AG10803 (cell line): ENCODE measurements around the gene RPTOR.
A peak's percentile ranks its signal among the peaks of the same experiment; 100 is the strongest.

Experiments used
- DNase-seq: peaks from one replicate; pipeline ENCODE4 v3.0.0; 2010; ENCODE audit warnings: low read depth
- H3K4me3 ChIP-seq: 2 replicates; pipeline ENCODE4 v1.5.1; 2011; ENCODE audit warnings: mild to moderate bottlenecking, low read length, control low read depth
- TF ChIP-seq, protein P1 (sequence below): conservative IDR thresholded peaks from 2 replicates; pipeline ENCODE4 v1.5.1; 2011; ENCODE audit warnings: mild to moderate bottlenecking, low read length, control low read depth, inconsistent platforms

RPTOR gene

DNA sequence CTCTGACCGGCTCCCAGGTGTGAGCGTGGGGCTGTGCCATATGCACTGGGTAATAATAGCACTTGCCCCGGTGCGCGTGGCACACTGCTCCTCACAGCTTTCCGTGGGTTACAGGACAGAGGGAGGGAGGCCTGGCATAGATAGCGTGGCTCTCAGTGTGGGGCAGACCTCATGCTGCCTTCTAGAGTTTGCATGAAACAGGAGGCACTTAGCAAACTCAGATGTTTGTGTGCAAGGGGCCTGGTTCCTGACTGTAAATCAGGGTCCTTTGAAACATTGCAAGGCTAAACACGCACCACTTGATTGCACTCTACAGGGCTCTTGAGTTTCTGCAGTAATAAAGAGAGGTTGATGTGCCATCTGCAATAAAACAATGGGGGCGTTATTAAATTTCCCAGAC lies 101.7 kb downstream of the RPTOR start:
- TF ChIP-seq, protein P1, sequence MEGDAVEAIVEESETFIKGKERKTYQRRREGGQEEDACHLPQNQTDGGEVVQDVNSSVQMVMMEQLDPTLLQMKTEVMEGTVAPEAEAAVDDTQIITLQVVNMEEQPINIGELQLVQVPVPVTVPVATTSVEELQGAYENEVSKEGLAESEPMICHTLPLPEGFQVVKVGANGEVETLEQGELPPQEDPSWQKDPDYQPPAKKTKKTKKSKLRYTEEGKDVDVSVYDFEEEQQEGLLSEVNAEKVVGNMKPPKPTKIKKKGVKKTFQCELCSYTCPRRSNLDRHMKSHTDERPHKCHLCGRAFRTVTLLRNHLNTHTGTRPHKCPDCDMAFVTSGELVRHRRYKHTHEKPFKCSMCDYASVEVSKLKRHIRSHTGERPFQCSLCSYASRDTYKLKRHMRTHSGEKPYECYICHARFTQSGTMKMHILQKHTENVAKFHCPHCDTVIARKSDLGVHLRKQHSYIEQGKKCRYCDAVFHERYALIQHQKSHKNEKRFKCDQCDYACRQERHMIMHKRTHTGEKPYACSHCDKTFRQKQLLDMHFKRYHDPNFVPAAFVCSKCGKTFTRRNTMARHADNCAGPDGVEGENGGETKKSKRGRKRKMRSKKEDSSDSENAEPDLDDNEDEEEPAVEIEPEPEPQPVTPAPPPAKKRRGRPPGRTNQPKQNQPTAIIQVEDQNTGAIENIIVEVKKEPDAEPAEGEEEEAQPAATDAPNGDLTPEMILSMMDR, result no peak
- H3K4me3 ChIP-seq, result no peak overlapping the region
- DNase-seq, result no peak

DNA sequence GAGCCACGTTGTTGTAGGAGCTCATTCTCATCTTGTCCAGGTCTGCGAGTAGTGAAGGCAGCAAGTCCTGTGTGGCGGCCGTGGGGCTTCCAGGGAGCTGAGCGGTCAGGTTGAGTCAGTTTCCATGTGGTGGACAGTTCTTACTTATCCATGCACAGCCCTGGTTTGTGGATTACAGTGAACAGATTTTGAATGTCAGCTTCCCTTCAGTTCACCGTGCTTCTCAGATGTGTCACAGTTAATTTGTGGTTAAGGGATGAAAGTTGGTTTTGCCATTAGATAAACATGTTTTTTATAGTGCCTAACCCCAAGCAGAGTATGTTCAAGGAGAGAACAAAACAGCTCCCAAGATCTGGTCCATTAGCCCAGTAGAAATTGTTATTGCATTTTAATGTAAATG lies 103.1 kb downstream of the RPTOR start:
- no peak overlapping the region for H3K4me3 ChIP-seq
- TF ChIP-seq, protein P1, result no peak
- DNase-seq, result peak; percentile 88

DNA sequence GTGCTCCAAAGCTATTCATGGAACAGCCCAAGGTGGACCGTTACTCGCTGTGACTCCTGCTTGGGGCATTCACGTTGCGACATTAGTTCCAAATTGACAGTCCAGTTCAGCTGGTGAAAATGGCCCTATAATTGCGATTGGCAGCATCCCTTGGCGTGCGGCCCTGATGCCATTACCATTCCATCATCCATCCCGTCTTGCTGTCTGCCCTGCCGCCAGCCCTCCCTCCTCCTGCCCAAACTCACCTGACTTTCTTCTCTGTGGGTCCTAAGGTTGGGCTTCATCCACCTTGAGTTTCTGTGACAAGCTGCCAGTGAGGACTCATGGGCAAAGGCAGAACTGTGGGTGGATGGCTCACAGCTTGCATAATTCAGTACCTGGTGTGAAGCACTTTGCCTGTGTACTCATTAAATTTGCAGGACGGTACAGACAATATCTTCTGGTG lies 104.6 kb downstream of the RPTOR start:
- TF ChIP-seq, protein P1, result no peak
- DNase-seq, result no peak
- H3K4me3 ChIP-seq, result no peak overlapping the region

DNA sequence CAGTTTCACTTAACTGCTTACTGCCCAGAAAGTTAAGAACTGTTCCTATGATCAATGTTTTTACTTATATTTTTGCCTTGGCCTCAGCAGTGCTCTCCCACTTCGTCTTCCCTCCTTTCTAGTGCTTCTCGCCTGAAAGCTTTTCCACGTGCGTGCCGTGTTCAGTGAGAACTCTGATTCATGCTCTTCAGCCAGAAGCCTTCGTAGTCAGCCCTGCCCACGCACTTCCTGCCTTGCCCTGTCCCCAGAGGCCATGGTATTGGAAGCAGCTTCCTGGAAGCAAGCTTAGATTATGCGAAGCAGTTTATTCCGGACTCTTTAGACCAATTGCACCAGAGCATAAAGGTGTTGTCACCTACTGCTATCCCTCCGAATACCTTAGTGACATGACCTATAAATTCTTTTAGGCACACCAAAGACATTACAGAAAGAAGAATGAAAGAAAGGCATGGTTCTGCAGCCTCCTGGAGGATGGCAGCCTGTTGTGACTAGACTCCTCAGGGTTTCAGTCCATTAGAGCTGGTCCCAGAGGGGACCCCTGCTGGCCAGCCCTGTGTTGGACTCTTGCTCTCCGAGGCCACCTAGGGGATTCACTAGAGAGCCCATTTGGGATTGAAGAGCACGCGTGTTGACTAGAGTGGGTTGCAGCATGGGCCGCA lies 105.2 kb downstream of the RPTOR start:
- TF ChIP-seq, protein P1, result peak; percentile 38
- peak; percentile 92 for DNase-seq
- no peak overlapping the region for H3K4me3 ChIP-seq

DNA sequence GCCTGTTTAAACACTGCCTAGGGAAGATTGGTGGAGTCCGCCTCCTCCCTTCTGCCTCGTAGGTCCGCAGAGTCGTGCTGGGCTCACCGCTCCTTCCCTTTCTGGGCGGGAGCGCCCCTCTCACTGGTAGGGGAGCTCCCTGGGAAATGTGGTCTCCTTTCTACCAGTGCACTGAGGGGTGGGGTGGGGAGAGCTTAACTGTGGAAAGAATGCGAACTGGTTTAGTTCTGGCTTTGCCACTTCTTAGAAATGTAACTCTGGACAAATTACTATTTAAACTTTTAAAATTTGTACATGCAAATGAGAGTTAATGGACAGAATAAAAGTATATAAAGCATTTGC lies 105.7 kb downstream of the RPTOR start:
- H3K4me3 ChIP-seq, result no peak overlapping the region
- TF ChIP-seq, protein P1, result no peak

DNA sequence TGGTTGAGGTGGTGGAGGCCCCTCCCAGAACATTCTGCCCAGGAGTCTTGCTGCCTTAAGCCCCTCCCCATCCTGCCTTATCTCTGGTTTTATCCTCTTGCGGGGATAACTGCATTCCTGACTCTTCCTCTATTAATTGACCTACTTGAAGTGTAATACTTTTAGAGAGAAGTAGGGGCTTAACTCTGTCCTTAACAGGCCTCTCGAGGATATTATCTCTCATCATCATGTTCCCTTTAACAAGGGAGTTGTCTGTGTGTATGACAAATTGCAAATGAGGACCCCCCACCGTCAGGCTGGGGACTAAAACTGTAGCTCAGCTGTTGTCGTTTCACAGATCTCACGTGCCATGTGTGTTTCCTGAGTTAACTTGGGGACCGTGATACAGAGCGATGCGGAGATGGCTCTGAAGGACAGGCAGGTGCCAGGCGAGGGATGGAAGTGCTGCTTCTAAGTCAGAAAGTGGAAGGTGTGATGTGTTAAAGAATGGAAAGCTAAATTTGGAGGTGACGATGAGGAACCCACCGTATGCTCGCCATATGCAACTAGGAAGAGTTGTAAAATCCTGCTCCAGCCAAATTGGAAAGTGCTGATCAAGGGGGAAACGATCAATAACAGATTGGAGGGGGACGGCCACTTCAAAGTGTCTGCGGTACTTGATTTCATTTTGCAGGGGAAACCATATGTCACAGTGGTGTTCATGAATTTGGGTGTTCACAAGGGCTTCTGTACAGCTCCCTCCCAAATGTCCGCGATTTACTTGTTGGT lies 106.3 kb downstream of the RPTOR start:
- H3K4me3 ChIP-seq, result no peak overlapping the region
- TF ChIP-seq, protein P1, result no peak
- no peak for DNase-seq

More for the DNA sequence above, 105.7 kb downstream of the RPTOR start:
- DNase-seq, result no peak

DNA sequence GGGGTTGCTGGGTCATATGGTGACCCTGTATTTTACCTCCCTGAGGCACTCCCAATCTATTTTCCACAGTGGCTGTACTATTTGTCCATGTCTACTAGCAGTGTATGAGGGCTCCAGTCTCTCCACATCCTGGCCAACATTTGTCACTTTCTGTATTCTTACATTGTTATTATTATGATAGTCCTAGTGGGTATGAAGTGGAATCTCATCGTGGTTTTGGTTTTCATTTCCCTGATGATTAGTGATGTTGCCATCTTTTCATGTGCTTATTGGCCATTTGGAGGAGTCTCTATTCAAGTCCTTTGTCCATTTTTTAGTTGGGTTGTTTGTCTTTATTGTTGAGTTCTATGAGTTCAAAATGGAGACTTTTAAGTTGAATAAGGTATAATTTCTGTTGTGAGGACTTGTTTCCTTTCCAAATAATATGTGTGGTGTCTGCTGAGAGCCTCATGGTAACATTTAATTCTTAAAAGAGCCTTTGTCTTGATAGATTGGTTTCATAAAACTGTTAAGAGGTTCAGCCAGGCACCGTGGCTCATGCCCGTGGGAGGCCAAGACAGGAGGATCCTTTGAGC lies 108.2 kb downstream of the RPTOR start:
- DNase-seq, result no peak
- TF ChIP-seq, protein P1, result no peak

More for the DNA sequence above, 108.2 kb downstream of the RPTOR start:
- no peak overlapping the region for H3K4me3 ChIP-seq
